ENCODE data around the gene EEFSEC. TPM values are rescaled to one million over a fixed set of nuclear protein-coding genes. Genes with fewer than 3 reads are reported as not detected.

Gene EEFSEC
- total RNA-seq, 3 donors from 2014 or later: 13.9 to 28.2 (median 19.8) TPM

DNA sequence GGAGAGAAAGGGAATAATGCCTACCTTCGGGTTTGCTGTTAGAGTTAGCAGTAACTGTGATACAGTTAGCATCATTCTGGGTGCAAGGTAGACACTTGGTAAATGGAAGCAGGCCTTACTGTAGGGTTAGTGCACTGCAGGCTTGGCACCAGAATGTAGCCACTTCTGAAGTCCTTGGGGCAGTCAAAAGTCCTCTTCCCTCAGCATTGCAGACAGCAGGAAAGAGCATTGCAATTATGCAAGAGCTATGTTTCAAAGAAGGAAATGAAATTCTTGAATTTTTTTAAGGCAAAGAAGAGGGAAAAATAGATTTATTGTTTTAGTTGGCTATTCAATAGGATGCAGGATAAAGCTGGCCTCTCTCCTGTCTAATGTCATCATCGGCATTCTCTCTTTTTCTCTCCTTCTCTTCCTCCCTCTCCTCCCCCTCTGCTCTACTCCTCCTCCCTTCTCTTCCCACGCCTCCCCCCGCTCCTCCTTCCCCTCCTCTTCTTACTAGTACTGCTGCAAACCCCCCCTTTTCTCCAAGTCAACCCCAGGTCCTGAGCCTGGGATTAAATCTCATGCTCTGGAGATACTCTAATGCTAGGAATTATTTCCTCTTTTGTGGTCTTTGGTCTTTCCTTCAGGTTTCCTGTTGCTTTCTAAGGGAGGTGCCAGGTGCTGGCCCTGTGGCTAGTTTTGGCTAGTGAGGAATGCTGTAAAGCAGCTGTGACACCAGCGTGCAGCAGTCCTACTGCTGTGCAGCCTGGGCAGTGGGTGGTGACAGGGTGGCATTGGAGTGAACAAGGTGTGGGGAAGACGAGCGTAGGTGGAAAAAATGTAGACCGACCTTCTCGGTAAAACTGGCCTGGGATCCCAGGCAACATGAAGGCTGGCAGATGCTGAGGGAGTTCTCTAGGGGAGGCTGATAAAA, 21.7 kb downstream of the EEFSEC start:
- Histone ChIP-seq H3K27me3 (no peaks in the 10 kb centered on the region), H3K4me1 (peaks cover 0 to 9% of the 10 kb centered on the region in 2 donors), H3K27ac (no peak overlapping the region), H3K9me3 (no peaks in the 10 kb centered on the region), H3K36me3 (no peaks in the 10 kb centered on the region), H3K4me3 (no peak overlapping the region)
- TF ChIP-seq POLR2A (IDR thresholded peaks at IDR 0.05) (no peak), POLR2AphosphoS5 (IDR thresholded peaks at IDR 0.05) (no peak)
- TF ChIP-seq, protein P1, sequence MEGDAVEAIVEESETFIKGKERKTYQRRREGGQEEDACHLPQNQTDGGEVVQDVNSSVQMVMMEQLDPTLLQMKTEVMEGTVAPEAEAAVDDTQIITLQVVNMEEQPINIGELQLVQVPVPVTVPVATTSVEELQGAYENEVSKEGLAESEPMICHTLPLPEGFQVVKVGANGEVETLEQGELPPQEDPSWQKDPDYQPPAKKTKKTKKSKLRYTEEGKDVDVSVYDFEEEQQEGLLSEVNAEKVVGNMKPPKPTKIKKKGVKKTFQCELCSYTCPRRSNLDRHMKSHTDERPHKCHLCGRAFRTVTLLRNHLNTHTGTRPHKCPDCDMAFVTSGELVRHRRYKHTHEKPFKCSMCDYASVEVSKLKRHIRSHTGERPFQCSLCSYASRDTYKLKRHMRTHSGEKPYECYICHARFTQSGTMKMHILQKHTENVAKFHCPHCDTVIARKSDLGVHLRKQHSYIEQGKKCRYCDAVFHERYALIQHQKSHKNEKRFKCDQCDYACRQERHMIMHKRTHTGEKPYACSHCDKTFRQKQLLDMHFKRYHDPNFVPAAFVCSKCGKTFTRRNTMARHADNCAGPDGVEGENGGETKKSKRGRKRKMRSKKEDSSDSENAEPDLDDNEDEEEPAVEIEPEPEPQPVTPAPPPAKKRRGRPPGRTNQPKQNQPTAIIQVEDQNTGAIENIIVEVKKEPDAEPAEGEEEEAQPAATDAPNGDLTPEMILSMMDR (IDR thresholded peaks at IDR 0.05): no peak
- intact Hi-C loops (cut with DNase I; ENCODE audit: low total_unique reads): no loop called here
- DNase-seq (ENCODE audit: low spot score in 2 of 2): peak in 1 of 2 donors; percentile 37

DNA sequence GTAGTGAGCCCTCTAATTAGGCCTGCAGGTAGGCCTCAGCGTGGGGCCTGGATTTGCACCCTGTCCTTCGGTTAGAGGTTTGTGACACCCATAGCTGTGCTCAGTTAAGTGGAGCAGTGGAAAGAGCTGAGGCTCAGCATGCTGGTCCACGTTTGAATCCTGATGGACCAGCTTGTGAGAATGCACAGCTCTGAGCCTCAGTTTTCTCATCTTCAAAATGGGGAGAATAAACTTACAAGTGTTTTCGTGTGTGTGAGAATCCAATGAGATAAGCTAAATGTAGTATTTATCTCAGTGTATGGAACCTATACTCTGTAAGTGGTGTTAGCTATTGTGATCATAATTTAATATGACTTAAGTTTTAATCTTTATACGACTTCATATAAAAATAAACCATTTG, 22.5 kb downstream of the EEFSEC start:
- no peaks in the 10 kb centered on the region for H3K9me3 ChIP-seq
- intact Hi-C loops (cut with DNase I; ENCODE audit: low total_unique reads): no loop called here
- DNase-seq (ENCODE audit: low spot score in 2 of 2): no peak
- no peaks in the 10 kb centered on the region for H3K36me3 ChIP-seq
- H3K27me3 ChIP-seq: no peaks in the 10 kb centered on the region
- TF ChIP-seq, protein P1 (IDR thresholded peaks at IDR 0.05): no peak
- TF ChIP-seq POLR2A (IDR thresholded peaks at IDR 0.05): no peak
- TF ChIP-seq POLR2AphosphoS5 (IDR thresholded peaks at IDR 0.05): no peak
- no peak overlapping the region for H3K27ac ChIP-seq
- peaks cover 0 to 9% of the 10 kb centered on the region in 2 donors for H3K4me1 ChIP-seq
- no peak overlapping the region for H3K4me3 ChIP-seq

DNA sequence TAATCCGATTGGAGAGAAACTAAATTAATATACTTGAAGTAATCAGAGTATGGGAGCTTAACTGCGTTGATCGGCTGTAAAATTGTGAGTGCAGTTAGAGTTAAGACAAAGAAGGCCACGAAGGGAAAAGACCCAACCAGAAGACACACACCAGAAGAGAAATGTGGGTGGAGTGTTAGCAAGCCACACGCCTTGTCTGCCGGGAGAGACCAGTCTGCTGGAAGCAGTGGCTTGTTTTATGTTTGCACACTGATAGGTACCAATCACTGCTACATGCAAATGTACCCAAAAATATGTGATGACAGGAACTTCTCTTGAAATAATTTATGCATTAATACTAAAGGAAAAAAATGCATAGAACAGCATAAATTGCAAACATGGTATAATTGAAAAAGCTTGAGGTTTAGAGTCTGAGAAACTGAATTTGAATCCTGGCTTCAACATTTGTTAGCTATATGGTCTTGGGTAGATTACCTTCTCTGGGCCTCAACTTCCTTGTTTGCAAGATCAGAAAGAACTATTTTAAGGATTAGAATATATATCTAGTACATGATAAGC, 23.1 kb downstream of the EEFSEC start:
- H3K4me1 ChIP-seq: peaks cover 0 to 9% of the 10 kb centered on the region in 2 donors
- no peak for DNase-seq (ENCODE audit: low spot score in 2 of 2)
- no peaks in the 10 kb centered on the region for H3K27me3 ChIP-seq
- no peak for TF ChIP-seq POLR2AphosphoS5 (IDR thresholded peaks at IDR 0.05)
- H3K36me3 ChIP-seq: no peaks in the 10 kb centered on the region
- no peak overlapping the region for H3K27ac ChIP-seq
- H3K9me3 ChIP-seq: no peaks in the 10 kb centered on the region
- intact Hi-C loops (cut with DNase I; ENCODE audit: low total_unique reads): no loop called here
- no peak overlapping the region for H3K4me3 ChIP-seq

DNA sequence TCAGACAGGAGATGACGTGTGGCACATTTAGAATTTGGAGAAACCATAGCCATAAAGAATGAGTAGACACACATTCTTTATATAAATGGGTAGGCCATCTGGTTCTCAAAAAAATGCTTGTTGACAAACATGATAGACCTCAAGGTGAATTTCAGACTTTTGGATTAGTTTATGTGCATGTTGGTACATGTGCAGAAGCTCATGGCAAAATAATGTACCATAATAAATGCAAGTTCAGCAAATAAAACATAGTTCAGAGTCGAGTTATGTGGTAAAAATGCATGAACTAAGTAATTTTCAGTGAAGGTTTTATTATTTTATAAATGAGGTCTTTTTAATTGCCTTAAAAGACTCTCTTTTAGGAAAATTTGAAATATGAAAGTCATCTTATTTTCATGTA, 24.6 kb downstream of the EEFSEC start:
- no peaks in the 10 kb centered on the region for H3K27me3 ChIP-seq
- peaks cover 0 to 9% of the 10 kb centered on the region in 2 donors for H3K4me1 ChIP-seq
- H3K36me3 ChIP-seq: no peaks in the 10 kb centered on the region
- intact Hi-C loops (cut with DNase I; ENCODE audit: low total_unique reads): no loop called here
- no peak for DNase-seq (ENCODE audit: low spot score in 2 of 2)
- H3K9me3 ChIP-seq: no peaks in the 10 kb centered on the region
- H3K27ac ChIP-seq: no peak overlapping the region
- TF ChIP-seq POLR2AphosphoS5 (IDR thresholded peaks at IDR 0.05) (no peak), POLR2A (IDR thresholded peaks at IDR 0.05) (no peak)
- TF ChIP-seq, protein P1 (IDR thresholded peaks at IDR 0.05): no peak
- H3K4me3 ChIP-seq: no peak overlapping the region

DNA sequence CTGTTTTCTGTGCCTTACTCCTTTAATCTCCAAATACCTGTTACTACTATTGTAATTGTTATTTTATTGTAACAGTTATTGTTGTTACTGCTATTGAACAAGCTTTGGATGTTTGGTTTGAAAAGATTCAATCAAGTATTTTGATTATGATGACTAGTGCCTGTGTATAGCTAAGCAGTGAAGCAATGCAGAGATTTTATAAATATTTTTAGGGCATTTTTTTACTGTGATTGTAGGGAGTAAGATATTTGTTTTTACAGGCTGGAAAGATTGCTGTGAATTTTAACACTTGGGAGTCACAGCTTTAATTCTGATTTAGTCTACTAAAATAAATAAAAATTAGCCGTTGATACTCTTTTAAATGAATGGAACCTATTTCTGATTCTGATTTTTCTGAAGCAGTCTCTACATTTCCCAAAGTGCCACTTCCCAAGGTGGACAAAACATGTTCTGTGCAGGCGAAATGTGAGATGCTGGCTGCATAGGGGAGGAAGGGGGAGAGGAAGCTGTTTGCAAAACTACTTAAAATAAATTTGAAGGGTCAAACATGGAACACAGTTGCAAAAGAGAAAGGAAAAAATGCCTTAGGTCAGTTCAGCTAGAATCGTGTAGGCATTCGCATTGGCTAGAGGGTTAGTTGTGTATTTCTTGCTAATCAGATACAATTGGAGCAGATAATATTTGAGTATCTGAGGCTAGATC, 25.7 kb downstream of the EEFSEC start:
- DNase-seq (ENCODE audit: low spot score in 2 of 2): no peak
- TF ChIP-seq, protein P1 (IDR thresholded peaks at IDR 0.05): no peak
- TF ChIP-seq POLR2AphosphoS5 (IDR thresholded peaks at IDR 0.05) (no peak), POLR2A (IDR thresholded peaks at IDR 0.05) (no peak)
- no peaks in the 10 kb centered on the region for H3K9me3 ChIP-seq
- intact Hi-C loops (cut with DNase I; ENCODE audit: low total_unique reads): no loop called here
- H3K36me3 ChIP-seq: no peaks in the 10 kb centered on the region
- H3K27ac ChIP-seq: no peak overlapping the region
- H3K4me1 ChIP-seq: peaks cover 0 to 9% of the 10 kb centered on the region in 2 donors
- no peaks in the 10 kb centered on the region for H3K27me3 ChIP-seq
- H3K4me3 ChIP-seq: no peak overlapping the region

Data from breast epithelium (tissue), 4 donors.